ENCODE results near the gene HS3ST1. TPM values are rescaled to one million over a fixed set of nuclear protein-coding genes. Genes with fewer than 3 reads are reported as not detected.

HS3ST1 gene
- total RNA-seq, 1 experiment from 2014 or later: not detected

DNA sequence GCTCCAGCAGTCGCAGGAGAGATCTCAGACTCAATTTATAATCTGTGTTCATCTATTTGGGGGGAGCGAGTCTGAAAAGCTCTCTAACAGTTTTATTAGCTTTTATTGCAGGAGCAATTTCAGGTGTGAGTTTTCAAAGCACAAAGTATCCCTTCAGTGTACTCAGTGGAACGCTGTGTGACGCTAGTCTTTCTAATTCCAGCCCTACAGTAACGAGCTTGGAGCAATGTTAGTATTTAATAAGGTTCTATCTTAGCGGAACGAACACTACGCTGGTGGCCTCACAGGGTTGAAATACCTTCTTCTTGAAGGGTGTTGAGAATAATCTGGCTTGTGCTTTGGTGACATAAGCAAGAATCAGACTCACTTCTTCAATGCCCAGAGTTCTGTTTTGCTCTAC is 8.4 kb downstream of the HS3ST1 start:
- CTCF ChIA-PET: no interaction called here
- intact Hi-C loops (cut with micrococcal nuclease; ENCODE audit: unreplicated experiment): loop anchor here (5.0 kb wide), 1 partner anchor 838 kb away; no protein-coding TSS in a partner anchor

DNA sequence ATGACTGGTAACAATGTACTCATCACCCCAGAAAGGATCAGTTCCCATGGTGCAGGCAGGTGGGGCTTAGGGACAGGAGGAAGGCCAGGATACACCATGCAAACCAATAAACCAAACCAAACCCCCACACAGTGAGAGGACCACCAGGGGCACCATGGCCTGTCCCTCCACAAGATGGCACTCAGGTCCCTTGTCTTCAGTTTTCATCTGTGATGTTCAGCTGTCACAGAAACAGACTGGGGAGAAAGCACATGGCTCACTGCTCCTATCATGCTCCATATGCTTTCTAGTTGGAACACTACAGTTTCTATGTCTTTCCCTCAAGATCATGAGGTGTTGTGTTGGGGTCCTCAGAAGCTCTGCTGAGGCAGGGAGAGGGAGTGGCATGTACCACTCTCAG is 10.1 kb downstream of the HS3ST1 start:
- no peaks in the 10 kb centered on the region for H3K27me3 ChIP-seq (replicated peaks; ENCODE audit: insufficient read depth, low read depth, low read length, poor library complexity)
- ChIA-PET CTCF (no interaction called here), POLR2A (ENCODE audit: low non-redundant PET) (no interaction called here)
- H3K27ac ChIP-seq (ENCODE audit: low read depth, low read length, poor library complexity, severe bottlenecking): no peak overlapping the region
- TF ChIP-seq, protein P1, sequence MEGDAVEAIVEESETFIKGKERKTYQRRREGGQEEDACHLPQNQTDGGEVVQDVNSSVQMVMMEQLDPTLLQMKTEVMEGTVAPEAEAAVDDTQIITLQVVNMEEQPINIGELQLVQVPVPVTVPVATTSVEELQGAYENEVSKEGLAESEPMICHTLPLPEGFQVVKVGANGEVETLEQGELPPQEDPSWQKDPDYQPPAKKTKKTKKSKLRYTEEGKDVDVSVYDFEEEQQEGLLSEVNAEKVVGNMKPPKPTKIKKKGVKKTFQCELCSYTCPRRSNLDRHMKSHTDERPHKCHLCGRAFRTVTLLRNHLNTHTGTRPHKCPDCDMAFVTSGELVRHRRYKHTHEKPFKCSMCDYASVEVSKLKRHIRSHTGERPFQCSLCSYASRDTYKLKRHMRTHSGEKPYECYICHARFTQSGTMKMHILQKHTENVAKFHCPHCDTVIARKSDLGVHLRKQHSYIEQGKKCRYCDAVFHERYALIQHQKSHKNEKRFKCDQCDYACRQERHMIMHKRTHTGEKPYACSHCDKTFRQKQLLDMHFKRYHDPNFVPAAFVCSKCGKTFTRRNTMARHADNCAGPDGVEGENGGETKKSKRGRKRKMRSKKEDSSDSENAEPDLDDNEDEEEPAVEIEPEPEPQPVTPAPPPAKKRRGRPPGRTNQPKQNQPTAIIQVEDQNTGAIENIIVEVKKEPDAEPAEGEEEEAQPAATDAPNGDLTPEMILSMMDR (conservative IDR thresholded peaks at IDR 0.05; ENCODE audit: low read depth, low read length): no peak
- no peak for TF ChIP-seq EZH2 (IDR thresholded peaks at IDR 0.05; ENCODE audit: borderline replicate concordance, low read depth, low read length, poor library complexity, severe bottlenecking)
- intact Hi-C loops (cut with micrococcal nuclease; ENCODE audit: unreplicated experiment): no loop called here
- no peaks in the 10 kb centered on the region for H3K36me3 ChIP-seq (ENCODE audit: insufficient read depth, low read length, poor library complexity, severe bottlenecking)
- no peak for DNase-seq (ENCODE audit: low spot score)
- H3K4me1 ChIP-seq (ENCODE audit: insufficient read depth, low read length, poor library complexity, severe bottlenecking): no peaks in the 10 kb centered on the region
- no TSS peak for BruUV-seq (replicated peaks)
- peaks cover 9% of the 10 kb centered on the region for H3K9me3 ChIP-seq (ENCODE audit: low read depth, low read length, poor library complexity, severe bottlenecking)
- no peak overlapping the region for H3K4me3 ChIP-seq (ENCODE audit: low read depth, low read length, poor library complexity, severe bottlenecking)

More for the DNA sequence above, 8.4 kb downstream of the HS3ST1 start:
- Histone ChIP-seq H3K4me3 (ENCODE audit: low read depth, low read length, poor library complexity, severe bottlenecking) (no peak overlapping the region), H3K9me3 (ENCODE audit: low read depth, low read length, poor library complexity, severe bottlenecking) (no peaks in the 10 kb centered on the region), H3K27me3 (replicated peaks; ENCODE audit: insufficient read depth, low read depth, low read length, poor library complexity) (no peaks in the 10 kb centered on the region), H3K36me3 (ENCODE audit: insufficient read depth, low read length, poor library complexity, severe bottlenecking) (no peaks in the 10 kb centered on the region), H3K27ac (ENCODE audit: low read depth, low read length, poor library complexity, severe bottlenecking) (no peak overlapping the region), H3K4me1 (ENCODE audit: insufficient read depth, low read length, poor library complexity, severe bottlenecking) (no peaks in the 10 kb centered on the region)
- no TSS peak for BruUV-seq (replicated peaks)
- no peak for DNase-seq (ENCODE audit: low spot score)
- POLR2A ChIA-PET (ENCODE audit: low non-redundant PET): no interaction called here
- TF ChIP-seq EZH2 (IDR thresholded peaks at IDR 0.05; ENCODE audit: borderline replicate concordance, low read depth, low read length, poor library complexity, severe bottlenecking): no peak
- TF ChIP-seq, protein P1 (conservative IDR thresholded peaks at IDR 0.05; ENCODE audit: low read depth, low read length): no peak

DNA sequence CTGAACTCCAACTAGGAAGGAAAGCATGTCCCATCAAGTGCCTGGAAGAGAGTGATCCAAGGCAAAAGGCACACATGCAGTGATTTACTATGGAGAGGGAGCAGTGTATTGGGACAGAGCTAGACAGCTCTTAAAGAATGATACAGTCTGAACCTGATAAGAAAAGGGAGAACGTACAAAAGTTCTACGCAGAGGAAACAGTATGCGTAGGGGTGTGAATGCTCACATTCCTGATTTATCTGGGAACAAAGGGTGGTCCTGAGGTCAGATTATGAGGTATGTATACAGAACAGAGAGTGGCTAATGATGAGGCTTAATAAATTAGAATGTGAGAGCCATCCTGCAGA is 12.0 kb downstream of the HS3ST1 start:
- no peak for DNase-seq (ENCODE audit: low spot score)
- Histone ChIP-seq H3K27me3 (replicated peaks; ENCODE audit: insufficient read depth, low read depth, low read length, poor library complexity) (no peaks in the 10 kb centered on the region), H3K4me3 (ENCODE audit: low read depth, low read length, poor library complexity, severe bottlenecking) (no peak overlapping the region), H3K4me1 (ENCODE audit: insufficient read depth, low read length, poor library complexity, severe bottlenecking) (no peaks in the 10 kb centered on the region), H3K27ac (ENCODE audit: low read depth, low read length, poor library complexity, severe bottlenecking) (no peak overlapping the region), H3K36me3 (ENCODE audit: insufficient read depth, low read length, poor library complexity, severe bottlenecking) (no peaks in the 10 kb centered on the region), H3K9me3 (ENCODE audit: low read depth, low read length, poor library complexity, severe bottlenecking) (peaks cover 13% of the 10 kb centered on the region)
- POLR2A ChIA-PET (ENCODE audit: low non-redundant PET): no interaction called here
- intact Hi-C loops (cut with micrococcal nuclease; ENCODE audit: unreplicated experiment): no loop called here
- TF ChIP-seq, protein P1 (conservative IDR thresholded peaks at IDR 0.05; ENCODE audit: low read depth, low read length): no peak
- TF ChIP-seq EZH2 (IDR thresholded peaks at IDR 0.05; ENCODE audit: borderline replicate concordance, low read depth, low read length, poor library complexity, severe bottlenecking): no peak
- CTCF ChIA-PET: no interaction called here
- no TSS peak for BruUV-seq (replicated peaks)

Data from A673 (cell line).